Thyroid gland (tissue), 4 donors: ENCODE results near the gene SULT2B1.

ENCODE experiments used
- CTCF ChIP-seq, 6 experiments: fragments of 200-600 bp in 3 of 6; fragments of 450-650 bp in 3 of 6; sonication (generic) in 3 of 6; IDR thresholded peaks; one replicate each; pipeline ENCODE4 v1.5.1; 2016 to 2019; ENCODE audit warnings: antibody characterized with exemption in 6 of 6, mild to moderate bottlenecking in 2 of 6, inconsistent platforms in 1 of 6, moderate library complexity in 1 of 6
- POLR2A ChIP-seq, 2 donors: fragments of 450-650 bp; IDR thresholded peaks; one replicate each; pipeline ENCODE4 v1.6.1; 2017; ENCODE audit warnings: antibody characterized with exemption in 2 of 2, mild to moderate bottlenecking in 2 of 2, moderate library complexity in 1 of 2

- TF ChIP-seq CTCF (IDR thresholded peaks at IDR 0.05): no peak
- TF ChIP-seq POLR2A (IDR thresholded peaks at IDR 0.05): no peak
These were observed 57.7 kb downstream of the SULT2B1 start for GRCh38 chr19:48609571-48610108.
